Suprapubic skin (tissue), 4 donors: Measurements from ENCODE around the gene DUSP7.

Experiments used
- CTCF ChIP-seq, 2 donors: fragments of 200-600 bp in 1 of 2; fragments of 450-650 bp in 1 of 2; sonication (generic) in 1 of 2; IDR thresholded peaks; one replicate each; pipeline ENCODE4 v1.5.1; 2016 to 2019; ENCODE audit warnings: antibody characterized with exemption in 2 of 2, mild to moderate bottlenecking in 1 of 2, moderate library complexity in 1 of 2
- EP300 ChIP-seq: sonication (generic); formaldehyde crosslinking; IDR thresholded peaks from one replicate; pipeline ENCODE4 v1.6.1; 2017; ENCODE audit warnings: antibody characterized with exemption
- POLR2A ChIP-seq, 2 donors: fragments of 450-650 bp; IDR thresholded peaks; one replicate each; pipeline ENCODE4 v1.6.1; 2017; ENCODE audit warnings: antibody characterized with exemption in 2 of 2, mild to moderate bottlenecking in 2 of 2, moderate library complexity in 2 of 2
- POLR2AphosphoS5 ChIP-seq, 3 donors: sonication (generic); formaldehyde crosslinking; IDR thresholded peaks; one replicate each; pipeline ENCODE4 v1.6.1; 2017; ENCODE audit warnings: antibody characterized with exemption in 3 of 3

GRCh38 chr3:52005571-52005986 is 50.8 kb downstream of the DUSP7 start:
- TF ChIP-seq CTCF (IDR thresholded peaks at IDR 0.05) (no peak), POLR2AphosphoS5 (IDR thresholded peaks at IDR 0.05) (no peak), POLR2A (IDR thresholded peaks at IDR 0.05) (no peak), EP300 (no peak)
